GM21390 (cell line): ENCODE measurements around the gene CCDC138.

Experiments
- ATAC-seq: cut with Tn5 transposase; IDR thresholded peaks from one replicate; pipeline ENCODE4 v1.9.1; 2021; ENCODE audit not compliant: unreplicated experiment

Gene CCDC138

DNA sequence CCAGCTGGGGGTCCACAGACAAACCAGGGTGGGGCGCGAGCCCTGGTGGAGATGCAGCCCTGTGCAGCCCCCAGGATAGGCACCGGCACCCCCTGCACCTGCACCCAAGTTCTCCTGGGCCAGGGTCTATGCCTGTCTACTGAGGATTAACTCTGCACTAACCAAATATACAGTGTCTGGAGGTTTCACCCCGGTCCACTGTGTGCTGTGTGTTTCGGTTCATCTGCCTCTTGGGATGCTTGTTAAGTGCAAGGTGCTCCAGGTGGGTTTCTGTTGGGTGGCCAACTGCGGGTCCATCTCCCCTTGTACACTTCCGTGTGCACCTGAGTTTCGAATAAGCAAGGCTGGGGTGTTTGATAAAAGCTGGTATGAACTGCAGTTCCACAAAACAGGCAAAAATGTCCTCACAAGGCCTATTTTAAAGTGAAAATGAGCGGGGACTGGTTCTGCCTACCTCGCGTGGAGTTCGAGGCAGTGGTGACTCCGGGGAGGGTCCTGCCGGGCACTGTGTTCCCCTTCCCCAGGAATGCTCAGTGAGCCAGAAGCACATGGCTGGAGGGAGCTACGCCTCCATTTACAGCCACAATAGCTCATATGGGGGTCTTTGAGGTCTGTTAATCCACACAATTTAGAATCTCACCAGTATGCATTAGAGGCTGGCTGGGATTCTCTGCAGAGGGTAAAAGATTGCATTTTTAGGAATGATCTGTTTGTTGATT, 131.7 kb downstream of the CCDC138 start:
- ATAC-seq: no peak

GRCh38 chr2:108918941-108919341, 132.4 kb downstream of the CCDC138 start:
- no peak for ATAC-seq

DNA sequence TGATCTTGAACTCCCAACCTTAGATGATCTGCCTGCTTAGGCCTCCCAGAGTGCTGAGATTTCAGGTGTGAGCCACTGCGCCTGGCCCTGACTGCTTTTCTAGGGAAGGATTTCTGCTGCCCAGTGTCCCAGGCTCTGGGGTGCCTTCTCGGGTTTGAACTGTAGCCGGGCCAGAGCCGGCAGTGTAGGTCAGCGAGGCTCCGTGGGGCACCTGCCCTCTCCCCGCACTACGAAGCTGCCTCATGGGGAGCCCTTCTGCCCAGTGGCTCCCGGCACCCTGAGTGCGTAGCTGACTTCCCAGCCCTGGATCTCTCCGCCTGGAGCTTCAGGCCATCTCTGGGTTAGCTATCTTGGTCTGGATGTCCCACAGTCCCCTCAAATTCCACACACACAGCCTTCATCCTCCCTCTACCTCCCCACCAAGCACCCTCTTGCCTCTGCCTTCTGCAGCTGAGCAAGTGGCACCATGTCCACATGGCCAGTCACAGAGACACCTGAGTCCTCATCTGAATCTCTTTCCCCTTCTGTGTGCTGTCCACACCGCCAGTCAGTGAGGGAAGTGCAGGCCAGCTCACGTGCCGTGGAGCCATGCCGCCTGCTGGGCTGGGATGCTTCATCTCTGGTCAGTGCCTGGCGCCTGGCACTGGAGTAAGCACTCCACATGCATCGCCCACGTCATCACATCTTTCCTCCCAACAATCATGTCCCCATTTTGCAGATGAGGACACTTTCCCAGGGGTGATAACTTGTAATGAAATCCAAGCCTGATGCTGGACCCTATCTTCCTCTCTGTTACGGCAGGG, 133.2 kb downstream of the CCDC138 start:
- no peak for ATAC-seq

GRCh38 chr2:108920686-108921085, 134.1 kb downstream of the CCDC138 start:
- no peak for ATAC-seq

DNA sequence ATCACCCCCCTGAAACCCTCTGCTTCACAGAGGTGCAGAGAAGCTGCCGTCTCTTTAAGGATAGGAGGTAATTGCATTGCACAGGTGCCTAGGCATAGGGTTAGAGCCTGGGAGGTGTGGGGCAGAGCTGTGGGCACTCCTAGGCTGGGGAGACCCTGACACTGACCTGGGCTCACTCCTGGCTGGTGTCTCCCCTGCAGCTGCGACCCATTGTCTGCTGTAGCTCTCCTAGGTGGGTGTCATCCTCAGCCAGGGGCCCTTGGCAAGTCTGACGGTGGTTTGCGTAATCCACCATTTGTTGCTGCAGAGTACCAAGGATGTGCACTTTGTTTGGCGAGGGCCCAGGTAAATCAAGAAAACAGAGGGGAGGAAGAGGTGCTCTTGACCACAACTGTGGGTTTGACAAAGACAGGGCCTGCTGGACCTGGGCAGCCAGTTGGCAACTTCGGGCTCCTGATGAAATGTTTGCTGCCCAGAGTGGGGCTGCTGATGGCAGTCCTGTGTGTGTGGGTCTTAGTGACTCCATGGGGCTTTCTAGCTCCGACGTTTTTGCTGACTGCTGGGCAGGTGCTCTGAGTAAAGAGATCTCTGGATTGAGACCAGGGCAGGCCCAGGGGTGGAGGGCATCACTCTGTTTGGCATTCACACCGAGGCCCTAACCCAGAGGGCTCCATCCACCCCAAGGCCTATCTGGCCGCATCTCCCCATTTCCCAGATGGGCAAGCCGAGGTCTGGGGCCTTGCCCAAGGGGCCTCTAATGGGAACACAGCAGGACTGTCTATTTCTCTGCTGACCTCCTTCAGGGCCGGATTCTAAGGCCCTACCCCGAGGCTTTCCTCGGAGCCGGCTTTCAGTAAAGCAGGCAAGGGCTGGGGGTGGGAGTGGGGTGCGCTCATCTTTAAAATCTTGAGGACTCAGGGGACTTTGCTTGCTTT, 134.8 kb downstream of the CCDC138 start:
- no peak for ATAC-seq

DNA sequence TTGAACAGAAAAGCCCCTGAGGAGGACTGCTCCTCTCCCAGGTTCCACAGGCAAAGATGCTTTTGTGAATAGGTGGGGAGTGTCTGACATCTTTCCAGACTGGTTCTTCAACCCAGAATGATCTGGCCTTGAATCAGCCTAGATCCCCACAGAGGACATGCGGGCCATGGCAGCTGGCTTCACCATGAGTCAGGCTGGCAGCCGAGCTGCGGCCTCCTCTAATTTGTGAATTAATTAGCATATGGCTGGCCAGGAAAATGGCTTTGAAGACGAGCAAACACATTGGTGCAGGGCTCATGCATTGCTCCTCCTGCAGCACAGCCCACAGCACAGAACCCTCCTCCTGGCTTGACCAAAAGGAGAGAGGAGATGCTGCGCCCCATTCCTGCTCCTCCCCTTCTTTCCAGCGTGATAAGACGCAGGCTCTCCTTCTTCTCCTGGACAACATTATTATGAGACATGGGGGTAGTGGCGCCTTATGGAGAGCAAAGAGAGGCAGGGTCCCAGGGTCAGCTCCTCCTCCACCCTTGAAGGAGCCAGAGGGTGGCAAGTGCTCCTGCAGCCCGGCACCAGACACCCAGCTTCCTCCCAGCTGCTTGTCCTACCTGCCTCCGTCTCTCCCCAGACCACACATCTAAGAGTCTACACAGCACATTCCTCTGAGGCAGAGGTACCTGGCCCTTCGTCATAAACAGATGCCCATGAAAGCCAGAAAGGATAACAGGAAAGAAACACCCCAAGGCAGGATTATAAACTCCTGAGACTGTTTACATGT, 135.8 kb downstream of the CCDC138 start:
- no peak for ATAC-seq

- ATAC-seq: no peak
Measured at GRCh38 chr2:108923019-108923700, 136.6 kb downstream of the CCDC138 start.

DNA sequence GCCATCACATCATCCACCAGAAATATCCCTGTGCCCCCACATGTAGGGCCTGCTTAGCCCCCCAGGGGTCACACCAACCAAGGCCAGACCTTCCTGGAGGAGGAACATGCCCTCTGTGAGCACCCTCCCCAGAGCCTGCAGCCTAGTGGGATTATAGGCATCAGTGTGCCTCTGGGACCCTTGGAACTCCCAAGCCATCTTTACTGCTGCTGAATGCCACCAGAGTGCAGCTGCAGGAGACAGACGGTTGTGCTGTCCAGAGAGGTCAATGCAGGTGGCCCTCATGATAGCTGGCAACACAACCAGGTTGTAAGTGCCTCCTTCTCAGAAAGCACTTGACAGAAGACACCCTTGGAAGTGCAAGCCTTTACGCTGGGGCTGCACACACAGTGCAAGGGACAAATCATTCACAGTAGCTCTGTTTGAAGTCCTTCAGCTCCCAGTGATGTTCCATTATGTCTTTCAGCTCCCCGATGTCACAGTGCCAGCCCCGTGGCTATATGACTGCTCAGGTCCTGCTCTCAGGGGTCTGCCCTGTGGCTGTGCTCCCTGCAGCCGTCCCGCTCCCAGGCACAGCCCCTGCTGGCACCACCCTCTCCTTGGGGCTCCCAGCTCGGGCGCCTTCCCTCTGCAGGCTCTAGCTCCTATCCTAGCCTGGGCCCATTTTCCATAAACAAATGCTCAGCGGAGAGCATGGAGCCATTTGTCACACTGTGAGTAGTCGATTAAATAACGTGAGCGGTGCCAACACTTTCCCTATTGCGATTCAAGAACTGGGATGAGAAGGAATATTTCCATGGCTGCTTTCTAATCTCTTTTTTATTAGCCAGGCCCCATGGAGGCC, 137.4 kb downstream of the CCDC138 start:
- ATAC-seq: no peak

DNA sequence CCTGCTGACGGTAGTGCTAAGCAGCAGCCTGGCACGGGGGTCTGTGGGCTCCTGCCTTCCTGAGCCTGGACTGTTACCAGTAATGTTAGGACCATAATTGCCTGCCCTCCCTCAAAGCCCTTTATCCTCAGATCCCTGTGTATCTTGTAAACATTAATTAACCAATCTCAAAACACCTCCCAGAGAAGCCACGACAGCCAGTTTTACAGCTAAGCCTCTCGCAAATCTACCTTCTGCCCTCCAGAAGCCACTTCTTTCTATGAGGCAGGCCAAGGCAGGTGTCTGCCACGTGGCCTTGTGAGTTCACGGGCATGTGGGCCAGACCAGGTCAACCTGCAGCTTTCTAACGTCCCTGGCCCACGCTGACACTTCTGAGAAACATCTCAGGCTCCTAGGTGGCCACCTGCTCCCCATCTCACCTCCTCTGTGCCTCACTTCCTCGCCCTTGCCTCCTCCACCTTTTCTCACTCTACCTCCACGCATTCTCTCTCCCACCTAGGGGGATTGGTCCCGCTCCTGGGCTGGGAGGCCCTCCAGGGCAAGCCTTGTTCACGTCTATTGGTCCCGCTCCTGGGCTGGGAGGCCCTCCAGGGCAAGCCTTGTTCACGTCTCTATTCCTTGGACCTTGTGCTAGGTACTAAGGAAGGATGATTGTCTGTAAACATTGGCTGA, 138.1 kb downstream of the CCDC138 start:
- no peak for ATAC-seq

GRCh38 chr2:108925286-108925685, 138.7 kb downstream of the CCDC138 start:
- ATAC-seq: no peak

GRCh38 chr2:108925735-108926134, 139.2 kb downstream of the CCDC138 start:
- no peak for ATAC-seq
